Fibroblast of lung (primary cell): ENCODE measurements around the gene EFNB2.

Experiments used
- CTCF ChIP-seq, 2 donors: IDR thresholded peaks in 1 of 2; conservative IDR thresholded peaks in 1 of 2; 1 replicate in 1 of 2; 2 replicates in 1 of 2; pipeline ENCODE4 v1.5.1; 2011 to 2012; ENCODE audit warnings: low read length in 2 of 2, control low read depth in 1 of 2, inconsistent platforms in 1 of 2, low read depth in 1 of 2, mild to moderate bottlenecking in 1 of 2
- EZH2 ChIP-seq: IDR thresholded peaks from 2 replicates; pipeline ENCODE4 v1.5.1; 2012; ENCODE audit warnings: low read length, control low read depth, mild to moderate bottlenecking; ENCODE audit errors: missing control alignments

- TF ChIP-seq CTCF (conservative IDR thresholded peaks at IDR 0.05 in 1 of 2, IDR thresholded peaks at IDR 0.05 in 1 of 2; ENCODE audit: low read depth in 1 of 2, low read length in 2 of 2) (no peak), EZH2 (no peak)
Measured at GRCh38 chr13:106466691-106467426, 68.6 kb downstream of the EFNB2 start.
